ENCODE data around the gene E2F4.
A peak's percentile ranks its signal among the peaks of the same experiment; 100 is the strongest.

Gene E2F4

GRCh38 chr16:67147437-67148140, 44.4 kb upstream of the E2F4 start:
- no peak overlapping the region for H3K4me3 ChIP-seq
- no peak for DNase-seq
- H3K27me3 ChIP-seq, result no peaks in the 10 kb centered on the region
- intact Hi-C loops (cut with DNase I; ENCODE audit: low total_unique reads), result no loop called here
- peaks cover 32 to 65% (median 52%) of the 10 kb centered on the region in 3 donors for H3K36me3 ChIP-seq
- no peaks in the 10 kb centered on the region for H3K9me3 ChIP-seq
- H3K4me1 ChIP-seq, result peaks cover 0 to 21% (median 13%) of the 10 kb centered on the region in 4 donors
- TF ChIP-seq, protein P1, sequence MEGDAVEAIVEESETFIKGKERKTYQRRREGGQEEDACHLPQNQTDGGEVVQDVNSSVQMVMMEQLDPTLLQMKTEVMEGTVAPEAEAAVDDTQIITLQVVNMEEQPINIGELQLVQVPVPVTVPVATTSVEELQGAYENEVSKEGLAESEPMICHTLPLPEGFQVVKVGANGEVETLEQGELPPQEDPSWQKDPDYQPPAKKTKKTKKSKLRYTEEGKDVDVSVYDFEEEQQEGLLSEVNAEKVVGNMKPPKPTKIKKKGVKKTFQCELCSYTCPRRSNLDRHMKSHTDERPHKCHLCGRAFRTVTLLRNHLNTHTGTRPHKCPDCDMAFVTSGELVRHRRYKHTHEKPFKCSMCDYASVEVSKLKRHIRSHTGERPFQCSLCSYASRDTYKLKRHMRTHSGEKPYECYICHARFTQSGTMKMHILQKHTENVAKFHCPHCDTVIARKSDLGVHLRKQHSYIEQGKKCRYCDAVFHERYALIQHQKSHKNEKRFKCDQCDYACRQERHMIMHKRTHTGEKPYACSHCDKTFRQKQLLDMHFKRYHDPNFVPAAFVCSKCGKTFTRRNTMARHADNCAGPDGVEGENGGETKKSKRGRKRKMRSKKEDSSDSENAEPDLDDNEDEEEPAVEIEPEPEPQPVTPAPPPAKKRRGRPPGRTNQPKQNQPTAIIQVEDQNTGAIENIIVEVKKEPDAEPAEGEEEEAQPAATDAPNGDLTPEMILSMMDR (IDR thresholded peaks at IDR 0.05), result no peak
- H3K27ac ChIP-seq, result no peak overlapping the region

- peaks cover 26 to 59% (median 46%) of the 10 kb centered on the region in 3 donors for H3K36me3 ChIP-seq
- no peaks in the 10 kb centered on the region for H3K27me3 ChIP-seq
- TF ChIP-seq, protein P1 (IDR thresholded peaks at IDR 0.05), result no peak
- peaks cover 0 to 21% (median 13%) of the 10 kb centered on the region in 4 donors for H3K4me1 ChIP-seq
- intact Hi-C loops (cut with DNase I; ENCODE audit: low total_unique reads), result no loop called here
- H3K9me3 ChIP-seq, result no peaks in the 10 kb centered on the region
- H3K4me3 ChIP-seq, result no peak overlapping the region
- no peak overlapping the region for H3K27ac ChIP-seq
- DNase-seq, result no peak
Measured at GRCh38 chr16:67148221-67148620, 43.7 kb upstream of the E2F4 start.

DNA sequence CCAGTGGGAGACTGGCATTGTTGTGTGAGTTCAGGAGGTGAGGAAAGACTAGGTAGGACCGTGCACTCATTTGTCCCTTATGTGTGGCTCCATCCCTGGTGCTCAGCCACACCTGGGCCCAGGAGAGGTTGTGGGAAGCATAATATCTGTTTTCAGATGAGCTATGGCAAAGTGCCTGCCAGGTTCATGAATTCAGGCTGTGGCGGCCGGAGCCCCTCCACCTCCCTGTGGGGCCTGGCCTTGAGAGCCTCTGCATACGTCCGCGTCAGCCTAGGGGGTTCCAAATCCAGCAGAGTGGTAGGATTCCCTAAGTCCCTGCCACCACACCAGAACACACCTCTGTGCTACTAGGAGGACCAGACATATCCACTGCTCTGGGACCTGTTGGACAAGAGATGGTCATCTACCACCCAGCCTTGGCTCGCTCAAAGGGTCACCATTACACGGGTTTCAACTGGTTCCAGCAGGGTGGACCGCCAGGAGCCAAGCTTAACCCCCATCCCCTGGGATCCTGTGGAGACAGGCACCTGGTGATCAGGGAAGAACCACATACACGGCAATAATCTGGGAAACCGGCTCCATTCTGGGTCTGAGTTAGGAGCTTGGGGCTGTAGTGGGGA, 43.2 kb upstream of the E2F4 start:
- Histone ChIP-seq H3K27me3 (no peaks in the 10 kb centered on the region), H3K27ac (no peak overlapping the region), H3K4me1 (peaks cover 0 to 21% (median 13%) of the 10 kb centered on the region in 4 donors), H3K36me3 (peaks cover 20 to 54% (median 41%) of the 10 kb centered on the region in 3 donors), H3K9me3 (no peaks in the 10 kb centered on the region), H3K4me3 (no peak overlapping the region)
- intact Hi-C loops (cut with DNase I; ENCODE audit: low total_unique reads), result no loop called here
- TF ChIP-seq, protein P1 (IDR thresholded peaks at IDR 0.05), result no peak
- DNase-seq, result no peak

DNA sequence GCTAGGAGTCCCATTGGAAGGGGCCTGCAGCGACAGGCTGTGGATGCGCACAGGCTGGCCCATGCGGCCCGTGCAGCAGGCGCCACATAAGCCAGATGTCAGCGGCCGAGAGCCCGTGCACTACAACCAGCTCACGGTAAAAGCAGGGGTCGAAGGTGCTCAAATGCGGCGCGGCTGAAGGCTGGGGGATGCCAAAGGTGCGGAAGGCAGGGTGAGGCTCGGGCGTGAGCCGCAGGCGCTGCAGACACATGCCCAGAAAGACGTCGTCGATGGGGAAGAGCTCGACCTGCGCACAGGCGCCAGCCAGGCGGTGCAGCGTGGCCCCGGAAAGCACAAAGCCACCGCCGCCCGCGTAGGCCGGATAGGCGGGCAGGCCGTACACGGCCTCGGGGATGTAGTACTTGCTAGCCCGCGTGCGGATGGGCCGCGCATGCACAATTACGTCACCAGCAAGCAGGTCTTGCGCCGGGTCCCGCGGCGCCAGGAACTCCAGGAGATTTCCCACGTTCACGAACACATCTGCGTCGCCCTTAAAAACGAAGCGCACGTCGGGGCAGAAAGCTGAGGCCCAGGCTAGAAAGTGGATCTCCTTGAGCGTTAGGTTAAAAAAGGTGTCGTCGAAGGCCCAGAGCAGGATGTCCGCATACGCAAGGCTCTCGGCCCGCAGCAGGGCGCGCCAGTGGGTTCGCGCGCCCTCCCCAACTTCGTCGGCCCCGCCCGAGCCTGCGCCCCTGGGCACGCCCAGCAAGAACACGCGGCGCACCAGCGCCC, 42.5 kb upstream of the E2F4 start:
- no peaks in the 10 kb centered on the region for H3K9me3 ChIP-seq
- TF ChIP-seq, protein P1 (IDR thresholded peaks at IDR 0.05), result no peak
- H3K27ac ChIP-seq, result peak overlapping the region; percentile 89 to 94
- H3K36me3 ChIP-seq, result peaks cover 13 to 47% (median 34%) of the 10 kb centered on the region in 3 donors
- intact Hi-C loops (cut with DNase I; ENCODE audit: low total_unique reads), result no loop called here
- H3K27me3 ChIP-seq, result peaks cover 0 to 2% of the 10 kb centered on the region in 2 donors
- no peak for DNase-seq
- peak overlapping the region in 1 of 2 donors; percentile 63 for H3K4me3 ChIP-seq
- peaks cover 0 to 21% (median 13%) of the 10 kb centered on the region in 4 donors for H3K4me1 ChIP-seq

DNA sequence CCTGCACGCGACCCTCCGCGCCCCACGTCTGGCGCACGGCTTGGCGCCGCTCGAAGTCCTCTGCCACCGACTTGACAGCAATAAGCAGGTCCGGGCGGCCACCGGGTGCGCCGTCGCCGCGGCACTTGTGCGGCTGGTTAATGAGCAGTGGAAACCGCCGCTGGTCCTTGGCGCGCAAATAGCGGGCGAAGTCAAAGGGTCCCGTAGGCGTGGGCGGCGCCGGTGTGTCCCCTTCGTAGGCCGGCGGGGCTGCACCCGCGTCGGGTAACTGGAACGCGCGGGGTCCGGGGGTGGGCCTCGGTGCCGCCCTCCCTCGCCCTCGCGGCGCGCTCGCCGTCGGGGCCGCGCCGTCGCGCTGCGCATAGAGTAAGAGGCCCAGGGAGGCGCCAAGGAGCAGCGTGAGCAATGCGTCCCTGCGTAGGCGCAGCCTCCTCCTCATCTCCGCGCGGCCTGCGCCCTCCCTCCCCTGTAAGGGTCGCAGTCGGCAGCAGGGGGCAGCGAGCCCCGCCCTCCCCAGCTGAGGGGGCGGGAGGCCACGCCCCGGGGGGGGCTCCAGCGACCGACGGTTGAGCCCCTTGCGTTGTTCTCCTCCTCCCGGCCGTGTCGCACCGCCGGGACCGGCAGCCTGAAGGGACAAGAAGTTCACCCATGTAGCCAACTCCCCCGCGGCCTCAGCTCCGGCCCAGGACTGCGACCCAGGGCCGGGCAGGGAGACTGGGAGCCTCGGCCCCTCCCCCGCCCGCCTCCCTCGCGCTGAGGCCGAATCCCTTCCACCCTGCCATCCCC, 41.7 kb upstream of the E2F4 start:
- peak in 1 of 2 donors; percentile 50 for DNase-seq
- Histone ChIP-seq H3K4me3 (peak overlapping the region; percentile 63 to 70), H3K36me3 (peaks cover 8 to 39% (median 26%) of the 10 kb centered on the region in 3 donors), H3K4me1 (peaks cover 0 to 29% (median 19%) of the 10 kb centered on the region in 4 donors), H3K27me3 (peaks cover 0 to 4% of the 10 kb centered on the region in 2 donors), H3K27ac (peak overlapping the region; percentile 89 to 94), H3K9me3 (no peaks in the 10 kb centered on the region)
- intact Hi-C loops (cut with DNase I; ENCODE audit: low total_unique reads), result no loop called here
- TF ChIP-seq, protein P1 (IDR thresholded peaks at IDR 0.05), result peak in 1 of 2 experiments; percentile 4
